H1 (cell line): Measurements from ENCODE around the gene LIPG. TPM values are rescaled to one million over a fixed set of nuclear protein-coding genes. Genes with fewer than 3 reads are reported as not detected.

Experiments used
- CTCF ChIA-PET: fragments of 300-600 bp; sonication (Branson Sonifier 250); formaldehyde crosslinking; loops from one replicate; lab custom pipeline; 2021; ENCODE audit not compliant: partially characterized antibody; lab: Charles Lee
- POLR2A ChIA-PET: fragments of 300-600 bp; sonication (Branson Sonifier 250); formaldehyde crosslinking; loops from one replicate; lab custom pipeline; 2021; ENCODE audit warnings: inconsistent platforms; ENCODE audit not compliant: partially characterized antibody; lab: Charles Lee
- DNase-seq, 2 experiments: peaks; one replicate each; pipeline versions ENCODE4 v3.0.0 to v3.0.0-alpha.2; 2010 to 2022; ENCODE audit warnings: low spot score in 2 of 2, low read depth in 1 of 2, mixed read lengths in 1 of 2
- FAIRE-seq: peaks from 2 replicates; lab custom pipeline; 2011; peaks lifted over from hg19 to GRCh38; lab: Jason Lieb, UNC
- H2AFZ ChIP-seq: 2 replicates; pipeline ENCODE4 v1.8.1; 2012; ENCODE audit warnings: low read length, inconsistent platforms
- H2AK5ac ChIP-seq: 2 replicates; pipeline ENCODE4 v1.6.1; 2013; ENCODE audit warnings: low read depth, low read length
- H2BK120ac ChIP-seq: replicated peaks from 2 replicates; pipeline ENCODE3; 2013; ENCODE audit warnings: low read depth, low read length, inconsistent platforms
- H2BK12ac ChIP-seq: 2 replicates; pipeline ENCODE4 v1.6.1; 2013; ENCODE audit warnings: low read depth, low read length
- H2BK15ac ChIP-seq: 2 replicates; pipeline ENCODE4 v1.6.1; 2013; ENCODE audit warnings: low read length
- H2BK20ac ChIP-seq: 2 replicates; pipeline ENCODE4 v1.6.1; 2013; ENCODE audit warnings: low read length
- H2BK5ac ChIP-seq: 2 replicates; pipeline ENCODE4 v1.6.1; 2013; ENCODE audit warnings: low read depth, low read length
- H3K14ac ChIP-seq: 2 replicates; pipeline ENCODE4 v1.6.1; 2013; ENCODE audit warnings: inconsistent platforms; ENCODE audit not compliant: insufficient read length
- H3K18ac ChIP-seq: 2 replicates; pipeline ENCODE4 v1.6.1; 2013; ENCODE audit warnings: low read length; ENCODE audit errors: extremely low read depth
- H3K23ac ChIP-seq: 2 replicates; pipeline ENCODE4 v1.6.1; 2013; ENCODE audit warnings: inconsistent platforms; ENCODE audit not compliant: insufficient read length
- H3K23me2 ChIP-seq: 2 replicates; pipeline ENCODE4 v1.6.1; 2013; ENCODE audit warnings: low read depth, low read length
- H3K27ac ChIP-seq: 2 replicates; pipeline ENCODE4 v1.6.1; 2011; ENCODE audit warnings: low read depth, low read length, inconsistent platforms
- H3K27me3 ChIP-seq, 4 experiments: replicated peaks in 1 of 4; 1 replicate in 1 of 4; 2 replicates in 3 of 4; pipeline versions ENCODE4 v1.6.1 to v1.8.1; 2011 to 2013; ENCODE audit warnings: low read length in 3 of 4, mild to moderate bottlenecking in 3 of 4, inconsistent platforms in 2 of 4, mixed read lengths in 2 of 4, moderate library complexity in 1 of 4; ENCODE audit not compliant: control insufficient read depth in 3 of 4, insufficient read depth in 3 of 4; ENCODE audit errors: extremely low read depth in 1 of 4
- H3K36me3 ChIP-seq, 4 experiments: 2 replicates each; pipeline versions ENCODE4 v1.6.1 to v1.8.1; 2011 to 2013; ENCODE audit warnings: mild to moderate bottlenecking in 4 of 4, low read length in 3 of 4, moderate library complexity in 2 of 4, control low read depth in 1 of 4, inconsistent platforms in 1 of 4; ENCODE audit not compliant: insufficient read depth in 4 of 4, control insufficient read depth in 2 of 4
- H3K4ac ChIP-seq: replicated peaks from 2 replicates; pipeline ENCODE3; 2013; ENCODE audit warnings: low read length, low read depth, mixed read lengths, inconsistent platforms; ENCODE audit not compliant: insufficient read length
- H3K4me1 ChIP-seq, 4 experiments: replicated peaks in 1 of 4; 1 replicate in 1 of 4; 2 replicates in 3 of 4; pipeline versions ENCODE4 v1.6.1 to v1.8.1; 2011 to 2013; ENCODE audit warnings: low read length in 3 of 4, inconsistent platforms in 2 of 4, mixed read lengths in 1 of 4; ENCODE audit not compliant: insufficient read depth in 4 of 4, control insufficient read depth in 3 of 4
- H3K4me2 ChIP-seq, 2 experiments: 2 replicates each; pipeline versions ENCODE4 v1.6.1 to v1.8.1; 2011 to 2013; ENCODE audit warnings: low read depth in 2 of 2, low read length in 2 of 2, control low read depth in 1 of 2, inconsistent platforms in 1 of 2, mild to moderate bottlenecking in 1 of 2; ENCODE audit not compliant: insufficient read depth in 1 of 2
- H3K4me3 ChIP-seq, 4 experiments: fragments of 200-600, 300-600 bp in 1 of 4; sonication (generic), shearing (Covaris generic), sonication (Bioruptor Twin) in 1 of 4; 2 replicates each; pipeline versions ENCODE4 v1.5.1 to v1.8.1; 2011 to 2016; ENCODE audit warnings: low read length in 4 of 4, low read depth in 3 of 4, control low read depth in 2 of 4, inconsistent platforms in 2 of 4, mild to moderate bottlenecking in 2 of 4, mixed read lengths in 1 of 4, moderate library complexity in 1 of 4; ENCODE audit not compliant: insufficient read depth in 2 of 4; ENCODE audit errors: extremely low read depth in 1 of 4
- H3K56ac ChIP-seq: replicated peaks from 2 replicates; pipeline ENCODE3; 2013; ENCODE audit warnings: low read depth, mild to moderate bottlenecking, mixed read lengths, low read length, inconsistent platforms; ENCODE audit not compliant: insufficient read length
- H3K79me1 ChIP-seq: 2 replicates; pipeline ENCODE4 v1.6.1; 2013; ENCODE audit warnings: low read depth, low read length, control low read depth
- H3K79me2 ChIP-seq, 2 experiments: 2 replicates each; pipeline versions ENCODE4 v1.6.1 to v1.8.1; 2012 to 2013; ENCODE audit warnings: low read length in 2 of 2, mild to moderate bottlenecking in 2 of 2, inconsistent platforms in 1 of 2; ENCODE audit not compliant: insufficient read depth in 2 of 2, control insufficient read depth in 1 of 2
- H3K9ac ChIP-seq, 4 experiments: replicated peaks in 1 of 4; 1 replicate in 1 of 4; 2 replicates in 3 of 4; pipeline versions ENCODE4 v1.6.1 to v1.8.1; 2011 to 2013; ENCODE audit warnings: low read depth in 3 of 4, low read length in 3 of 4, control low read depth in 2 of 4, mild to moderate bottlenecking in 2 of 4, moderate library complexity in 2 of 4, inconsistent platforms in 1 of 4; ENCODE audit errors: extremely low read depth in 1 of 4
- H3K9me3 ChIP-seq, 2 experiments: 2 replicates each; pipeline versions ENCODE4 v1.6.1 to v1.8.1; 2012 to 2013; ENCODE audit warnings: mild to moderate bottlenecking in 2 of 2, moderate library complexity in 2 of 2, control low read depth in 1 of 2, inconsistent platforms in 1 of 2, low read depth in 1 of 2, low read length in 1 of 2, mixed read lengths in 1 of 2; ENCODE audit not compliant: insufficient read depth in 2 of 2
- H4K20me1 ChIP-seq, 2 experiments: replicated peaks in 1 of 2; 2 replicates each; pipeline versions ENCODE3 to v1.8.1; 2011 to 2013; ENCODE audit warnings: inconsistent platforms in 2 of 2, low read length in 2 of 2, mild to moderate bottlenecking in 1 of 2; ENCODE audit not compliant: insufficient read depth in 2 of 2, control insufficient read depth in 1 of 2
- H4K5ac ChIP-seq: 2 replicates; pipeline ENCODE4 v1.6.1; 2013; ENCODE audit warnings: low read length, low read depth, mixed read lengths, inconsistent platforms; ENCODE audit not compliant: insufficient read length
- H4K8ac ChIP-seq: 2 replicates; pipeline ENCODE4 v1.8.0; 2013; ENCODE audit warnings: mild to moderate bottlenecking, moderate library complexity, low read length, inconsistent platforms; ENCODE audit not compliant: insufficient read depth; ENCODE audit errors: extremely low read depth
- H4K91ac ChIP-seq: replicated peaks from 2 replicates; pipeline ENCODE3; 2013; ENCODE audit warnings: low read length, mixed read lengths, inconsistent platforms; ENCODE audit not compliant: insufficient read length
- BRCA1 ChIP-seq: IDR thresholded peaks from 2 replicates; pipeline ENCODE4 v1.6.1; 2012; ENCODE audit warnings: low read depth, low read length, improper control_type of control experiment
- CBX8 ChIP-seq: fragments of 300-800, 300-1000 bp; sonication (generic); IDR thresholded peaks from 2 replicates; pipeline ENCODE4 v1.7.1; 2016; ENCODE audit warnings: low read depth, low read length, borderline replicate concordance
- PHF8 ChIP-seq: fragments of 200-600 bp; sonication (generic); conservative IDR thresholded peaks from 2 replicates; pipeline ENCODE4 v1.7.1; 2012; ENCODE audit warnings: low read depth, mild to moderate bottlenecking, inconsistent platforms, low read length, moderate library complexity
- SIX5 ChIP-seq: IDR thresholded peaks from 2 replicates; pipeline ENCODE4 v1.6.1; 2011; ENCODE audit warnings: mild to moderate bottlenecking, low read depth, low read length
- WGBS, 2 experiments: shearing (Covaris generic) in 1 of 2; methylation state at CpG; one replicate each; pipeline versions ENCODE4 v1.1.6 to v1.1.7; 2013 to 2015; ENCODE audit warnings: low lambda C conversion rate in 2 of 2, mixed read lengths in 2 of 2, inconsistent platforms in 1 of 2, low coverage in 1 of 2, missing lambda C conversion rate in 1 of 2; ENCODE audit not compliant: insufficient replicate concordance in 2 of 2, insufficient coverage in 1 of 2, insufficient read length in 1 of 2; ENCODE audit errors: extremely low coverage in 1 of 2, missing lambda C conversion rate in 1 of 2; 5-methylcytosine and 5-hydroxymethylcytosine counted together
- polyA plus RNA-seq, 7 experiments: library from polyadenylated mRNA; depleted of rRNA in 3 of 7; stranded (reverse) in 5 of 7; unstranded in 2 of 7; fragments of >200 nt in 5 of 7; fragments of 200-250 nt in 2 of 7; gene quantifications; 1 replicate in 5 of 7; 2 replicates in 1 of 7; 4 replicates in 1 of 7; pipeline versions ENCODE4 v1.2.1 to v1.2.3, GENCODE V29; 2011 to 2013; ENCODE audit warnings: missing spikeins in 2 of 7, mixed read lengths in 2 of 7
- total RNA-seq: library from RNA; stranded (reverse); fragmentation: NEBNext Ultra II Directional; extraction: Animal tissue kit (Norgen Biotek cat#: 25700); gene quantifications from 2 replicates; pipeline ENCODE4 v1.2.1, GENCODE V29; 2021

The LIPG gene
- total and polyA plus RNA-seq, 2 of the 8 experiments (the other 6 are each of a cell fraction or from before 2014, with no cell fraction given) = 9.2 to 9.8 TPM

DNA sequence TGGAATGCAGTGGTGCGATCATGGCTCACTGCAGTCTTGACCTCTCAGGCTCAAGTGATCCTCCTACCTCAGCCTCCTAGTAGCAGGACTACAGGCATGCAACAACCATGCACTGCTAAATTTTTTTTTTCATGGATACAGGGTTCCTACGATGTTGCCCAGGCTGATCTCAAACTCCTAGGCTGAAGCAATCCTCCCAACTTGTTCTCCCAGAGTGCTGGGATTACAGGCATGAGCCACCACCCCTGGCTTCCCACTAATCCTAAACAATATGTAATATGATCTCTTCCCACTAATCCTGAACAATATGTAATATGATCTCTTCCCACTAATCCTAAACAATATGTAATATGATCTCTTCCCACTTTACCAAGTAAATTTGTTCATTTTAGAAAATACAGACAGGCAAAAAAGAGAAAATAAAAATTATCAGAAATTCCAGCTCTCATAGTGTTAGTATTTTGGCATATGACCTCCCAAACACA, 41.2 kb upstream of the LIPG start:
- Histone ChIP-seq H3K9me3 (no peaks in the 10 kb centered on the region), H3K79me1 (no peaks in the 10 kb centered on the region), H4K20me1 (no peaks in the 10 kb centered on the region), H4K91ac (no peak overlapping the region), H3K23ac (no peak overlapping the region), H2AFZ (no peak overlapping the region), H4K8ac (no peak overlapping the region), H3K4me1 (peaks cover 5 to 20% (median 15%) of the 10 kb centered on the region in 4 experiments; a peak in 6 of 7 replicates), H4K5ac (no peak overlapping the region), H2AK5ac (no peak overlapping the region), H3K23me2 (no peaks in the 10 kb centered on the region), H3K4me3 (no peak overlapping the region), H3K18ac (peak overlapping the region; percentile 93; the same call in 1 of the 2 replicates), H3K79me2 (no peaks in the 10 kb centered on the region), H3K27ac (no peak overlapping the region), H3K14ac (no peak overlapping the region), H3K36me3 (no peaks in the 10 kb centered on the region), H3K56ac (no peak overlapping the region), H2BK5ac (0 out of 2 replicates have a peak overlapping the region, but pooled peaks have one; percentile 66), H3K9ac (no peak overlapping the region), H2BK15ac (no peak overlapping the region), H3K4ac (no peak overlapping the region), H2BK20ac (peak overlapping the region; percentile 34; the same call in 1 of the 2 replicates), H2BK120ac (no peak overlapping the region), H2BK12ac (0 out of 2 replicates have a peak overlapping the region, but pooled peaks have one; percentile 69), H3K4me2 (peak overlapping the region in 1 of 2 experiments; percentile 35; a peak in 1 of 4 replicates), H3K27me3 (no peaks in the 10 kb centered on the region)
- ChIA-PET POLR2A (interaction anchor here (0.8 kb wide), 1 partner anchor 34 kb away, joined by 3 read pairs; the partner anchor contains the start of gene C18orf32), CTCF (interaction anchor here (0.9 kb wide), 1 partner anchor 19 kb away, joined by 6 read pairs; no protein-coding TSS in a partner anchor)
- 92% methylated on average over 2 of the region's 2 CpGs; no CpG with 5 or more reads in 1 of the 2 experiments for WGBS, 2 experiments
- 0 out of 2 replicates have a peak, but pooled peaks have one; percentile 21 for TF ChIP-seq SIX5
- TF ChIP-seq CBX8 = no peak
- no peak for TF ChIP-seq BRCA1
- no peak for TF ChIP-seq PHF8
- DNase-seq (no peak), FAIRE-seq (peak; percentile 7)
